Measurements from ENCODE around the gene HS3ST3A1. TPM values are rescaled to one million over a fixed set of nuclear protein-coding genes. Genes with fewer than 3 reads are reported as not detected.

HS3ST3A1 gene
- total RNA-seq, result 9.1 and 14.2 TPM in 2 replicates

DNA sequence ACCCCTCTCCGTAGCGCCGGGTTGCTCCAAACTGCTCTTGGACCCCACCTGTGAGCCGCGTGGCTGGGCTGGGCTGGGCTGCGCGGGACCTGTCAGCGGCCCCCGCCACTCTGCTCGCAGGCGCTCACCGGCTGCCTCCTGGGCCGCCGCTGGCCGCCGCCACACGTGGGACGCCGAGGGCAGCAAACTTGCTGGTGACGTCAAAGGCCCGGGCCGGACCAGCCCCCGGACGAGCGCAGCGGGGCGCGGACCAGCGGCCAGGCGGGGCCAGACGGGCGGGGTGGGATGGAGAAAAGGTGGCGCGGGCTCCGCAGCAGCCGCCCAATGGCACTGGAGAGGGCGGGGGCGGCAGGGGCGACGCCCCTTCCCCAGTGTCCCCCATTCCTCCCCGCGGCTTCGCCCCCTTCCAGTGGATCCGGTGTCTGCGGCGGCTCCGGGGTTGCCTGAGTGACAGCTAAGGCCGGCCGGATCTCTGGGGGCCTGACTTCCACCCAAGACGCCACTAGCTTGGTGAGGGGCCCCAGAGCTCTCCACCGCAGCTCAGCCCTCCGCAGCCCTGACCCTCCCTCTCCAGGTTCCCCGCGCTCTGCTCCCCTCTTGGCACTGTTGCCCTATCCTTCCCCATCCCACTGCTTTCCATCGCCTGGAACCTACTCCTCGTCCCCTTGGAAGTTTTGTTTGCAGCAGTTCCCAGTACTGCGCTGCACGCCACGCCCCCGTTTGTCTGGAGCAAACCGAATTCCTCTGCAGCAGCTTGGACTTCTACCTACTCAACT lies at the start of gene HS3ST3A1:
Gene HS3ST3A1, minus strand, starts transcription at position 154 of the 776 bp plus-strand sequence. CDS start 800 bp downstream, outside the sequence.
- DNase-seq (ENCODE audit: extremely low read depth, low read depth, low spot score), result no peak

DNA sequence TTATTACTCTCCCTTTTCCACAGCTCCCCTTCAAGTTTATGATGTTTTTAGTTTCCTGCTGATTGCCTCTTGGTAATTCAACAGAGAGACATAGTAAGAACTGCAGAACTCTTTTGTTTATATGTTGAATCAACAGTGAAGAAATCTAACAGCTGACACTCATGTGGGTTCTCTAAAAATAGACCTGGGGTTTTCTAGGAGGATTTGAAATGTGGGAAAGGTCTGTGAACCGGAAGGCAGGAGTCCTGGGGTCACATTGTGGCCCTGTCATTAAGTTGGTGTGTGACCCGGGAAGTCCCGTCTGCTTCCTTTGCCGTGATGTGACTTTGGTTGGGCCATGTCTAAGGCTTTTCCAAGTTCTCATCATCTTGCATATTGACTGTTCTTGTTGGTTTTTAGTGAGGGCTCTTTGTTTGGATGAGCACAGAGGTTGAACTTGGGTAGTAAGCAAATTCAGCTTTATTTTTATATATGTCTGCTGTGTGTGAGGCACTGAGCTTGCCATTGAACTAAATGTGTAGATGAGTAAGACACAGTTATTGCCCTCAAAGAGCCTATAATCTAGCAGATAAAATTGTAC lies 48.5 kb upstream of the HS3ST3A1 start:
- no peak for DNase-seq (ENCODE audit: extremely low read depth, low read depth, low spot score)

- DNase-seq (ENCODE audit: extremely low read depth, low read depth, low spot score), result no peak
Observed at GRCh38 chr17:13647543-13648021, 45.9 kb upstream of the HS3ST3A1 start.

DNA sequence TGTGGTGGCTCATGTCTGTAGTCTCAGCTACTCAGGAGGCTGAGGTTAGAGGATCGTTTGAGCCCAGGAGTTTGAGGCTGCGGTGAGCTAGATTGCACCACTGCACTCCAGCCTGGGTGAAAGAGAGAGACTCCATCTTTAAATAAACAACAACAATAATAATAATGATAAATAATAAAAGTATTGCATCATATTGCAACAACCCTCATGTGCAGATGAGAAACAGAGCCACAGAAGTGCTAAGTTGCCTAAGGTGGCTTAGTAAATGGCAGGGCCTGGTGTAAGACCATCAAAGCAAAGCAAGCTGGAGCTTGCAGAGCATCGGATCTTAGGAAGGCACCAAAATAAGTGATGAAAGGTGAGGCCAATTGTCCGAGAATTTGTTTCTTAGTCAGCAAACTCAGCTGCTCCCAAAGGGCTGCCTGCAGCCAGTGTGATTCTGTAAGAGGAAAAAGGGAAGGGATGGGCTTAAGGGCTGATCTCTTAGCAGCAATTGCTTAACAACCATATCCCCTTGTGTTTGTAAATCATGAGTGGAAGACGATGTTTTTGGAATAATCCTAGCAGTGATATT lies 45.3 kb upstream of the HS3ST3A1 start:
- no peak for DNase-seq (ENCODE audit: extremely low read depth, low read depth, low spot score)

DNA sequence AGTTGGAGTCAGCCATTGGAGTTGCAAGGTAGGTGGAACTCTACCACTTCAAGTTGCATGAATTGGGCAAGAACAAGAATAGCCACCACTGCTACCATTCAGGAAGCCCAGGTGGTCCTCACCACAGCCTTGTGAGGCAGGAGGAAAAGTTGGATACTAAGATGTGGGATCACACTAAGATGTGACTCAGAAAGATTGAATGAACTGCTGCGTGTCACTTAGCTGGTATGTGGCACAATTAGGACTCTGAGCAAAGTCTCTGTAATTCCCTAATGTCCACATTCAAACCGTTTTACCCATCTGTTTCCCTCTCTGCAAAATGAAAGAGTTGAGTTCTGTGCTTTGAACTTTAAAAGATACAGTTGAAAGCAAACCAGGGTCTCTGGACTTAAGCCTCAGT lies 44.7 kb upstream of the HS3ST3A1 start:
- no peak for DNase-seq (ENCODE audit: extremely low read depth, low read depth, low spot score)

GRCh38 chr17:13643180-13643579 lies 41.5 kb upstream of the HS3ST3A1 start:
- no peak for DNase-seq (ENCODE audit: extremely low read depth, low read depth, low spot score)

DNA sequence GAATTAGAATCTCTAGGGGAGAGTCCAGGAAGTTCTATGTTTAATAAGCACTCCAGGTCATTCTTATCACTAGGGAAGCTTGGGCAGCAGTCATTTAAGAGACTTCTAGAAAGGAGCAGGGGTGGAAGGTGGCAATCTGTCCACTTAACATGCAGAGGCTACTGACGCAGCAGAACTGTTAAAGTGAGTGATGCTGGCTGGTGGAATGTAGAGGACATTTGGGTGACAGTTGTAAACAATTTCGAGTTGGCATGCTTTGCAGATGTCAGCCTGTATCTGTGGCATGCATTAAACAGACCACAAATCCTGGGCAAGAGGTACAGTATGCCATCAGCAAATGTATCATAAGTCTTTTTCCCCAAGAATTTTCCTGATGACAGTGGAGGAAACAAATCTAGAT lies 40.5 kb upstream of the HS3ST3A1 start:
- DNase-seq (ENCODE audit: extremely low read depth, low read depth, low spot score), result no peak

- DNase-seq (ENCODE audit: extremely low read depth, low read depth, low spot score), result no peak
Observed at GRCh38 chr17:13640551-13640950, 38.8 kb upstream of the HS3ST3A1 start.

- DNase-seq (ENCODE audit: extremely low read depth, low read depth, low spot score), result no peak
Observed at GRCh38 chr17:13638855-13639458, 37.2 kb upstream of the HS3ST3A1 start.

DNA sequence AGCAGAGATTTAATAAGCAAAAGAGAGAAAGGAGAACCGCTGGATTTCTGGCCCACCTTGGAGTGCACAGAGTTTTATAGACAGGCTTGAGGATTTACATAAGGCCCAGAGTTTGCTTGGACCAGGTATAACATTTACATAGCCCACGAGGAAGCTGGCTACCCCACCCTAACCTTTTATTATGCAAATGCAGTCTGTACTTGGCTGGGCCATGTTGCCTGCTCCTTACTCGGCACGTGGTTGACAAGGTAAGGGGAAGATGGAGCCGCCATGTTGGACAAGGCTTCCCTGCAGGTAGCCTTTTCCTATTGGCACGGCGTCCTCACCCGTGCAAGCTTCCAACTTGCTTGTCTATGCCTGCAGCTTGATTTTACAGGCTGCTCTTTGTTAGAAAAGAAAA lies 35.2 kb upstream of the HS3ST3A1 start:
- DNase-seq (ENCODE audit: extremely low read depth, low read depth, low spot score), result no peak

DNA sequence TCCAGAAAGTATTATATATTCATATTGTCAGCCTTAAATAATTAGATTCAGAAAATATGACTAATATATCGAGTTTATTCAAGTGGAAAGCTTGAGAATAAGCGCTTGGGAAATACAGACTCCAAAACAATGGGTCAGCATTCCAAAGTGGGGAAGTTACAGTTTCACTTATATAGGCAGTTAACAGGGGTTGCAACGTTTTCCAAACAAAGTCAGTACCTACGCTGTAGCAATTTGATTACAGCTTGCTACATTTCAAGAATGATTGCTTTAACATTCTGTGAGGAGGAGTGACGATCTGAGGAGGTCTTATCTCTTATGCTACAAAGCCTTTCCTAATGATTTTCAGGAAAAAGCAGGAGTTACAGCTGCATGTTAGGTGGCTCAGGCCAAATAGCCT lies 34.2 kb upstream of the HS3ST3A1 start:
- DNase-seq (ENCODE audit: extremely low read depth, low read depth, low spot score), result no peak

GRCh38 chr17:13634021-13634420 lies 32.3 kb upstream of the HS3ST3A1 start:
- no peak for DNase-seq (ENCODE audit: extremely low read depth, low read depth, low spot score)

DNA sequence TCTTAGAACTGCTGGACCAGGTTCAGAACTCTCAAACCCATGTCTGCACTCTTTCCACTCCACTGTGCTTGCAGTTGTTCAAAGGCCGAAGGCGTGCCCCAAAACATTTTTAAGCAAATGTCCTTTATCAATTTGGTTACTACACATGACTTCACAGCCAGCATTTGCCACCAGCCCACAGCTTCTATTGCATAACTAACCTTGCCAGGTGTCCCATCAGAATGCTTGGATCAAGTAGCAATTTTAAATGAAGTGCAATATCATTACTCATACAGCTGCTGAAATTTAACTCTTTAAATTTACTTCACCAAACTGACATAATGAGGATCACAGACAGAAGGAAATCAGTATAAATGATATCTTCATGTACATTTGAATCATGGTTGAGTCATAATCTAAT lies 29.8 kb upstream of the HS3ST3A1 start:
- no peak for DNase-seq (ENCODE audit: extremely low read depth, low read depth, low spot score)

DNA sequence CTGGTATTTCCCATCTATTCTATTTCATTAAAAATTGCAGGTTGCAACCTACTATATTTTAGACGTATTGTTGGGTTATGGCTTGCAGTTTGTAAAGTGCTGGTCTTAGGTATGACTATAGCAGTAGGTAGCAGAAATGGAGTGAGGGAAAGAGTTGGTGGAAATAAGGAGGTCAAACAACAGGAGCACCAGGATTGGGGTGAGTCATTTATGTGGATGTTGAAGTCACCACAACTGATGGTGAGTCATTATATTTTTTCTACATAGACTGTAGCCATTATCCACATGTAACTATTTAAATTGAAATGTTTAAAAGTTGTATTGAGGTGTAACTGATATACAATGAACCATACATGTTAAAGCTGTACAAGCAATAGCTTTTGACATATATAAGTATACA lies 25.0 kb upstream of the HS3ST3A1 start:
- DNase-seq (ENCODE audit: extremely low read depth, low read depth, low spot score), result no peak

DNA sequence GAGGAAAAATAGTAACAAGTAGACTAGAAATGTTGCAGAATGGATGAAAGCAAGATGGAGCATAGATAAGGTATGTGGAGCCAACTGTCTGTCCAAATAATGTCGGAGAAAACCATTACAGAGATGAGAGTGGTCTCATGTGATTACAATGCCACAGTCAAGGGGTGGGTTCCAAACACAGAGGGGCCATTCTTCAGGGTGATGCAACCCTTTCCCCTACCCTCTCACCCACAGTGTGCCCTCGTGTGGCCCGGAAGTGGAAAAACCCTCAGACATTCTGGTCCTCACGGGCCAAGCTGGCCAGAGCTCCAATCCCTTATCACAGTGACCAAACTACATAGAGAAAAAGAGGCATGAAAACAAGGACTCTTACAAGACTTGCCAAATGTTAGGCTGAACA lies 17.7 kb upstream of the HS3ST3A1 start:
- no peak for DNase-seq (ENCODE audit: extremely low read depth, low read depth, low spot score)

GRCh38 chr17:13616031-13616430 lies 14.3 kb upstream of the HS3ST3A1 start:
- no peak for DNase-seq (ENCODE audit: extremely low read depth, low read depth, low spot score)

- no peak for DNase-seq (ENCODE audit: extremely low read depth, low read depth, low spot score)
Observed at GRCh38 chr17:13609941-13610340, 8.2 kb upstream of the HS3ST3A1 start.

- DNase-seq (ENCODE audit: extremely low read depth, low read depth, low spot score), result no peak
Observed at GRCh38 chr17:13601322-13601775, 380 bp downstream of the HS3ST3A1 start.

GRCh38 chr17:13600475-13601321 lies 1.0 kb downstream of the HS3ST3A1 start:
- no peak for DNase-seq (ENCODE audit: extremely low read depth, low read depth, low spot score)

- no peak for DNase-seq (ENCODE audit: extremely low read depth, low read depth, low spot score)
Observed at GRCh38 chr17:13599864-13600263, 1.9 kb downstream of the HS3ST3A1 start.

DNA sequence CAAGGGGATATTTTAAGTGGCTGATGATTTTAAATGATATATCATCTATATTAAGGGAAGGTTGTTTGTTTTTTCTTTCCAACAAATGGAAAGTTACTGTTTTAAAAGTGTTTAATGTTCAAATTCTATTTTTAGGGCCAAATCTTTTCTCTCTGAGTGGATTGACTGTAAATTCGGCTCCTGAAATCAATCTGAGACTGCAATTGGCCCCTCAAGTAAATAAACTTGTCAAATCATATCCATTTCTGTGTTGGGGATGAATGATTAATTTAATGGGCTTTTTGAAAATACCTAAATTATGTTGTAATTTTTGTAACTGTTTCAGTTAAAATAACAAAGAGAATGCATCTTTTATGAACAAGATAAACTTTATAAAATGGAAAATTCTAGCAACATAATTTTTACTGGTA lies 2.6 kb downstream of the HS3ST3A1 start:
- DNase-seq (ENCODE audit: extremely low read depth, low read depth, low spot score), result no peak
